H9 (cell line): ENCODE results near the gene ARHGAP26. TPM values are rescaled to one million over a fixed set of nuclear protein-coding genes. Genes with fewer than 3 reads are reported as not detected.

Experiments used
- DNase-seq: peaks from one replicate; pipeline ENCODE4 v3.0.0-alpha.2; 2017
- H2AFZ ChIP-seq: one replicate; pipeline ENCODE4 v1.6.1; 2013; ENCODE audit warnings: mild to moderate bottlenecking, low read length, control low read depth, moderate library complexity
- H2AK5ac ChIP-seq: 2 replicates; pipeline ENCODE4 v1.6.1; 2013; ENCODE audit warnings: low read length, control low read depth, mixed read lengths; ENCODE audit not compliant: insufficient read length
- H2BK120ac ChIP-seq: one replicate; pipeline ENCODE4 v1.6.1; 2013; ENCODE audit warnings: low read depth, mild to moderate bottlenecking, low read length, control low read depth, inconsistent platforms; ENCODE audit not compliant: poor library complexity, severe bottlenecking
- H2BK12ac ChIP-seq: 2 replicates; pipeline ENCODE4 v1.6.1; 2013; ENCODE audit warnings: low read length, control low read depth, mixed read lengths, low read depth; ENCODE audit not compliant: insufficient read length
- H2BK15ac ChIP-seq: 2 replicates; pipeline ENCODE4 v1.6.1; 2013; ENCODE audit warnings: low read depth, low read length, control low read depth
- H2BK20ac ChIP-seq: one replicate; pipeline ENCODE4 v1.6.1; 2013; ENCODE audit warnings: low read depth, mild to moderate bottlenecking, low read length, control low read depth, inconsistent platforms; ENCODE audit not compliant: poor library complexity, severe bottlenecking
- H2BK5ac ChIP-seq: 2 replicates; pipeline ENCODE4 v1.6.1; 2013; ENCODE audit warnings: low read length, control low read depth, mixed read lengths; ENCODE audit not compliant: insufficient read length
- H3K14ac ChIP-seq: 2 replicates; pipeline ENCODE4 v1.6.1; 2013; ENCODE audit warnings: low read length, control low read depth; ENCODE audit not compliant: insufficient read depth
- H3K18ac ChIP-seq: 2 replicates; pipeline ENCODE4 v1.6.1; 2013; ENCODE audit warnings: low read depth, mild to moderate bottlenecking, mixed read lengths, low read length, control low read depth; ENCODE audit not compliant: insufficient read length
- H3K23ac ChIP-seq: 2 replicates; pipeline ENCODE4 v1.6.1; 2013; ENCODE audit warnings: low read length, control low read depth, mixed read lengths, low read depth; ENCODE audit not compliant: insufficient read length
- H3K23me2 ChIP-seq: 2 replicates; pipeline ENCODE4 v1.6.1; 2013; ENCODE audit warnings: low read depth, mild to moderate bottlenecking, mixed read lengths, low read length, control low read depth; ENCODE audit not compliant: insufficient read length, poor library complexity, severe bottlenecking
- H3K27ac ChIP-seq: 2 replicates; pipeline ENCODE4 v1.5.1; 2013; ENCODE audit warnings: low read length, control low read depth, mixed read lengths, low read depth; ENCODE audit not compliant: insufficient read length
- H3K27me3 ChIP-seq: 2 replicates; pipeline ENCODE4 v1.6.1; 2013; ENCODE audit warnings: low read length, control low read depth, inconsistent platforms; ENCODE audit not compliant: insufficient read depth
- H3K4ac ChIP-seq: 2 replicates; pipeline ENCODE4 v1.6.1; 2013; ENCODE audit warnings: low read depth, mild to moderate bottlenecking, control low read depth, inconsistent platforms, low read length, moderate library complexity
- H3K4me1 ChIP-seq: 2 replicates; pipeline ENCODE4 v1.6.1; 2013; ENCODE audit warnings: low read length, control low read depth, inconsistent platforms; ENCODE audit not compliant: insufficient read depth
- H3K4me2 ChIP-seq: 2 replicates; pipeline ENCODE4 v1.6.1; 2013; ENCODE audit warnings: low read length, control low read depth, mixed read lengths; ENCODE audit not compliant: insufficient read length, insufficient read depth
- H3K56ac ChIP-seq: 2 replicates; pipeline ENCODE4 v1.6.1; 2013; ENCODE audit warnings: low read depth, mild to moderate bottlenecking, mixed read lengths, low read length, control low read depth; ENCODE audit not compliant: insufficient read length
- H3K79me1 ChIP-seq: 2 replicates; pipeline ENCODE4 v1.6.1; 2013; ENCODE audit warnings: low read depth, mild to moderate bottlenecking, moderate library complexity, low read length, control low read depth, inconsistent platforms; ENCODE audit not compliant: insufficient read depth, poor library complexity, severe bottlenecking
- H3K79me2 ChIP-seq: 2 replicates; pipeline ENCODE4 v1.6.1; 2013; ENCODE audit warnings: low read length, control low read depth, inconsistent platforms; ENCODE audit not compliant: insufficient read depth
- H3K9ac ChIP-seq: 2 replicates; pipeline ENCODE4 v1.6.1; 2013; ENCODE audit warnings: low read length, control low read depth, mixed read lengths; ENCODE audit not compliant: insufficient read length; ENCODE audit errors: extremely low read depth
- H3K9me3 ChIP-seq: one replicate; pipeline ENCODE4 v1.6.1; 2013; ENCODE audit warnings: low read depth, low read length, inconsistent platforms; ENCODE audit not compliant: control insufficient read depth
- H3T11ph ChIP-seq: one replicate; pipeline ENCODE4 v1.6.1; 2013; ENCODE audit warnings: mild to moderate bottlenecking, low read length, control low read depth, inconsistent platforms
- H4K20me1 ChIP-seq: one replicate; pipeline ENCODE4 v1.6.1; 2013; ENCODE audit not compliant: control insufficient read depth, insufficient read length, insufficient read depth
- H4K5ac ChIP-seq: 2 replicates; pipeline ENCODE4 v1.6.1; 2013; ENCODE audit warnings: low read depth, mild to moderate bottlenecking, mixed read lengths, low read length, control low read depth; ENCODE audit not compliant: insufficient read length
- H4K8ac ChIP-seq: replicated peaks from 2 replicates; pipeline ENCODE4 v1.6.1; 2013; ENCODE audit warnings: low read length, control low read depth, mixed read lengths, low read depth; ENCODE audit not compliant: insufficient read length
- H4K91ac ChIP-seq: 2 replicates; pipeline ENCODE4 v1.6.1; 2013; ENCODE audit warnings: low read depth, mild to moderate bottlenecking, moderate library complexity, mixed read lengths, low read length, control low read depth; ENCODE audit not compliant: insufficient read length
- H3K27ac Mint-ChIP-seq, 3 experiments: 2 replicates in 2 of 3; 3 replicates in 1 of 3; pipeline ENCODE4 v1.8.0; 2020 to 2021; ENCODE audit warnings: mixed read lengths in 3 of 3, mild to moderate bottlenecking in 1 of 3, moderate library complexity in 1 of 3
- H3K27me3 Mint-ChIP-seq: 2 replicates; pipeline ENCODE4 v1.8.0; 2021; ENCODE audit warnings: low read depth, mild to moderate bottlenecking, moderate library complexity, mixed read lengths
- H3K36me3 Mint-ChIP-seq, 3 experiments: 2 replicates in 2 of 3; 3 replicates in 1 of 3; pipeline ENCODE4 v1.8.0; 2020 to 2021; ENCODE audit warnings: low read depth in 3 of 3, mixed read lengths in 3 of 3; ENCODE audit not compliant: insufficient read depth in 1 of 3
- H3K4me1 Mint-ChIP-seq, 2 experiments: 2 replicates each; pipeline ENCODE4 v1.8.0; 2020; ENCODE audit warnings: mixed read lengths in 2 of 2
- H3K4me3 Mint-ChIP-seq, 2 experiments: 2 replicates in 1 of 2; 3 replicates in 1 of 2; pipeline ENCODE4 v1.8.0; 2020 to 2021; ENCODE audit warnings: mild to moderate bottlenecking in 2 of 2, mixed read lengths in 2 of 2, moderate library complexity in 1 of 2
- H3K9me3 Mint-ChIP-seq, 2 experiments: 2 replicates in 1 of 2; 3 replicates in 1 of 2; pipeline ENCODE4 v1.8.0; 2020; ENCODE audit warnings: mild to moderate bottlenecking in 2 of 2, mixed read lengths in 2 of 2, moderate library complexity in 1 of 2
- WGBS: extraction: QIAGEN DNeasy Blood & Tissue Kit; methylation state at CpG from one replicate; pipeline ENCODE4 v1.1.7; 2013; ENCODE audit warnings: missing lambda C conversion rate, low lambda C conversion rate, mixed read lengths; ENCODE audit not compliant: insufficient read length; ENCODE audit errors: extremely low coverage; 5-methylcytosine and 5-hydroxymethylcytosine counted together
- total RNA-seq: library from RNA; stranded (reverse); gene quantifications from 2 replicates; pipeline ENCODE4 v1.2.1, GENCODE V29; 2021
- TF ChIP-seq, protein P1 (sequence below): fragments of 200-600 bp; sonication (generic); conservative IDR thresholded peaks from 3 replicates; pipeline ENCODE4 v1.8.0; 2021; ENCODE audit warnings: antibody characterized with exemption, mild to moderate bottlenecking

The ARHGAP26 gene
- total RNA-seq, 1 experiment from 2014 or later = 13.8 TPM

DNA sequence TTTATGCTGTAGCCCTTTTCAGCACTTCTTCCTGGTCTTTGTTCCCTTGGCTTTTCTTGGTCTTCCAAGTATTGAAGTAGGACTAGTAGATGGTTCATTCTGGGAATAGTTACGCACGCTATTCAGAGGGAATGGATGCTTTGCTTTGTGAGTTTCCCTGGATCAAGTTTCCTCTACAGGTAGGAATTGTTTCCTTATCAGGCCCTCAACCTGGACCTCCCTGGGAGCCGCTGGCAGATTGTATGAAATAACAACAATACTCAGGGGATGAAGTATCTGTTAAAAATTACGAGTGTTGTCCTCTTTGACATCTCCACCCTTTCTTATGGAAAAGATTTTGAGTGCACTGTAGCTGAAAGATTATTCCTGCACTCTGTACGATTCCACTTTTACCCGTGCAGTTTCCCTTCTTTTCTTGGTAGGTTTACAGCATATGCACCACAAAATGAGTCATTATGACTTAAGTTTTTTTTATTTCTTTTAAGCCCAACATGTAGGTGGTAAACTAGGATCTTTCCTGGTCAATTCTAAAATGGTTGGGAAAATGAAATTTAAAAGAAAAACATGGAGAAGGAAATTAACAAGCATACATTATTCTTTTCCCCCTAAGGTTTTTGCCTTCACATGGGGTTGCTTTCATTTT is 57.9 kb downstream of the ARHGAP26 start:
- Histone ChIP-seq H2BK5ac (no peak overlapping the region), H2BK20ac (no peak overlapping the region), H3K4ac (no peak overlapping the region), H2AFZ (no peak overlapping the region), H3K9me3 (no peaks in the 10 kb centered on the region), H4K20me1 (no peaks in the 10 kb centered on the region), H3K79me1 (no peaks in the 10 kb centered on the region), H3K27ac (no peak overlapping the region), H3K18ac (no peak overlapping the region), H4K91ac (no peak overlapping the region), H3T11ph (no peak overlapping the region), H2BK120ac (no peak overlapping the region), H3K27me3 (no peaks in the 10 kb centered on the region), H3K79me2 (no peaks in the 10 kb centered on the region), H3K56ac (no peak overlapping the region), H3K23ac (no peak overlapping the region), H3K14ac (no peak overlapping the region), H3K23me2 (no peaks in the 10 kb centered on the region), H3K4me2 (no peak overlapping the region), H2AK5ac (no peak overlapping the region), H3K4me1 (peaks cover 8% of the 10 kb centered on the region; the same call in 1 of the 2 replicates), H4K5ac (no peak overlapping the region), H2BK12ac (no peak overlapping the region), H4K8ac (no peak overlapping the region), H3K9ac (no peak overlapping the region), H2BK15ac (no peak overlapping the region)
- DNase-seq = no peak
- H3K27me3 Mint-ChIP-seq = no peaks in the 10 kb centered on the region
- H3K36me3 Mint-ChIP-seq = no peaks in the 10 kb centered on the region
- H3K27ac Mint-ChIP-seq = no peak overlapping the region
- no peak overlapping the region for H3K4me3 Mint-ChIP-seq
- H3K9me3 Mint-ChIP-seq = no peaks in the 10 kb centered on the region
- no CpG with 5 or more reads among the region's 6 CpGs for WGBS
- H3K4me1 Mint-ChIP-seq = peaks cover 52% of the 10 kb centered on the region in 2 experiments
- TF ChIP-seq, protein P1, sequence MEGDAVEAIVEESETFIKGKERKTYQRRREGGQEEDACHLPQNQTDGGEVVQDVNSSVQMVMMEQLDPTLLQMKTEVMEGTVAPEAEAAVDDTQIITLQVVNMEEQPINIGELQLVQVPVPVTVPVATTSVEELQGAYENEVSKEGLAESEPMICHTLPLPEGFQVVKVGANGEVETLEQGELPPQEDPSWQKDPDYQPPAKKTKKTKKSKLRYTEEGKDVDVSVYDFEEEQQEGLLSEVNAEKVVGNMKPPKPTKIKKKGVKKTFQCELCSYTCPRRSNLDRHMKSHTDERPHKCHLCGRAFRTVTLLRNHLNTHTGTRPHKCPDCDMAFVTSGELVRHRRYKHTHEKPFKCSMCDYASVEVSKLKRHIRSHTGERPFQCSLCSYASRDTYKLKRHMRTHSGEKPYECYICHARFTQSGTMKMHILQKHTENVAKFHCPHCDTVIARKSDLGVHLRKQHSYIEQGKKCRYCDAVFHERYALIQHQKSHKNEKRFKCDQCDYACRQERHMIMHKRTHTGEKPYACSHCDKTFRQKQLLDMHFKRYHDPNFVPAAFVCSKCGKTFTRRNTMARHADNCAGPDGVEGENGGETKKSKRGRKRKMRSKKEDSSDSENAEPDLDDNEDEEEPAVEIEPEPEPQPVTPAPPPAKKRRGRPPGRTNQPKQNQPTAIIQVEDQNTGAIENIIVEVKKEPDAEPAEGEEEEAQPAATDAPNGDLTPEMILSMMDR = no peak
